ENCODE results near the gene SYNGAP1.

- no peak for TF ChIP-seq CTCF (IDR thresholded peaks at IDR 0.05; ENCODE audit: insufficient read depth, low read depth, low read length)
- TF ChIP-seq EZH2 (IDR thresholded peaks at IDR 0.05; ENCODE audit: insufficient read depth, low read length), result no peak
Observed at GRCh38 chr6:33429750-33430052, 9.8 kb downstream of the SYNGAP1 start.
